Peyer's patch (tissue), 4 donors: ENCODE data around the gene ANKRD9.
"Not testable (repeated sequence)": the region's sequence is repeated elsewhere in the genome, so short reads cannot be mapped to it uniquely, and the experiment has no call there.

Experiments
- CTCF ChIP-seq, 6 experiments: fragments of 450-650 bp in 4 of 6; fragments of 200-600 bp in 2 of 6; sonication (generic) in 1 of 6; IDR thresholded peaks; one replicate each; pipeline ENCODE4 v1.5.1; 2017 to 2019; ENCODE audit warnings: antibody characterized with exemption in 6 of 6, mild to moderate bottlenecking in 3 of 6, moderate library complexity in 1 of 6
- POLR2A ChIP-seq, 2 donors: fragments of 450-650 bp; IDR thresholded peaks; one replicate each; pipeline ENCODE4 v1.5.1; 2017; ENCODE audit warnings: antibody characterized with exemption in 2 of 2, mild to moderate bottlenecking in 2 of 2, moderate library complexity in 2 of 2

- not testable (repeated sequence) for TF ChIP-seq CTCF, POLR2A (IDR thresholded peaks at IDR 0.05)
These were observed 10.1 kb upstream of the ANKRD9 start for GRCh38 chr14:102519709-102520108.
